Measurements from ENCODE around the gene MPHOSPH10.

DNA sequence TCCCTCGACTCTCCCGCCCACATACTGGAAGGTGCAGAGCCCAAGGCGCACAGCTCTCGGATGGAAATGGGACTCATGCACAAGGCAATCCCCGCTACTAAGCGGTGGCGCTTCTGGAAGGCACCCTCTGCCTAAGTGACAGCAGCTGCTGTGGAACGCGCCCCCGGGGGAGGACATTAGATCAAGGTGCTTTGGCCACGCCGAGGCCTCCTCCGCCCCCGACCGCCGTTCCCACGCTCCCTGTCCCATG is 607 bp upstream of the MPHOSPH10 start:
- no peak for TF ChIP-seq CTCF (conservative IDR thresholded peaks at IDR 0.05; ENCODE audit: low read length)
- no peak for TF ChIP-seq EZH2phosphoT487 (IDR thresholded peaks at IDR 0.05; ENCODE audit: borderline replicate concordance)
